HCT116 (cell line): ENCODE results near the gene RTN4RL1. TPM values are rescaled to one million over a fixed set of nuclear protein-coding genes. Genes with fewer than 3 reads are reported as not detected.

ENCODE experiments used
- ATAC-seq: fragments of 200-7000 bp; cut with Tn5 transposase; 2 replicates; pipeline ENCODE4 v1.9.1; 2020; ENCODE audit warnings: mild to moderate bottlenecking, moderate library complexity
- BruUV-seq: library from RNA; stranded (reverse); fragments of 400-500 nt; replicated peaks from 2 replicates; lab custom pipeline; 2021; lab: Mats Ljungman, UMichigan
- CTCF ChIA-PET: fragments of 300-600 bp; sonication (Branson Sonifier 250); formaldehyde crosslinking; loops from one replicate; lab custom pipeline; 2021; ENCODE audit warnings: antibody characterized with exemption; lab: Charles Lee
- POLR2A ChIA-PET: fragments of 300-600, 350-600 bp; sonication (Branson Sonifier 250); formaldehyde crosslinking; loops from one replicate; lab custom pipeline; 2021; ENCODE audit warnings: antibody characterized with exemption; lab: Charles Lee
- RAD21 ChIA-PET, 2 experiments: fragments of 300-600 bp; sonication (Branson Sonifier 250); formaldehyde crosslinking; loops; one replicate each; lab custom pipeline; 2023; ENCODE audit warnings: low total read pairs in 2 of 2; ENCODE audit not compliant: uncharacterized antibody in 2 of 2, unreplicated experiment in 2 of 2, low non-redundant PET in 1 of 2; lab: Charles Lee
- DNase-seq: peaks from one replicate; pipeline ENCODE4 v3.0.0-alpha.2; 2010; ENCODE audit warnings: low read depth, low spot score
- H2AFZ ChIP-seq: fragments of 200-600 bp; shearing (Covaris generic), sonication (generic); 2 replicates; pipeline ENCODE4 v1.6.1; 2017; ENCODE audit warnings: low read depth, mixed run types, mixed read lengths, antibody characterized with exemption, low read length; ENCODE audit not compliant: poor library complexity, severe bottlenecking
- H3K27ac ChIP-seq: 2 replicates; pipeline ENCODE4 v1.5.1; 2012; ENCODE audit warnings: low read depth, low read length
- H3K27me3 ChIP-seq: fragments of 200-600 bp; sonication (generic); 2 replicates; pipeline ENCODE4 v1.6.1; 2016; ENCODE audit warnings: mixed run types, low read length, mixed read lengths; ENCODE audit not compliant: insufficient read depth
- H3K36me3 ChIP-seq, 2 experiments: fragments of 200-500 bp in 1 of 2; fragments of 200-600 bp in 1 of 2; sonication (Bioruptor generic) in 1 of 2; sonication (generic) in 1 of 2; 2 replicates each; pipeline versions ENCODE4 v1.5.1 to v1.6.1; 2014 to 2016; ENCODE audit warnings: low read length in 2 of 2, inconsistent platforms in 1 of 2, mixed read lengths in 1 of 2, mixed run types in 1 of 2; ENCODE audit not compliant: insufficient read depth in 2 of 2, control insufficient read depth in 1 of 2
- H3K4me1 ChIP-seq, 2 experiments: fragments of 200-600 bp in 1 of 2; sonication (generic) in 1 of 2; 2 replicates each; pipeline versions ENCODE4 v1.5.1 to v1.6.1; 2012 to 2017; ENCODE audit warnings: low read length in 2 of 2, inconsistent platforms in 1 of 2, mild to moderate bottlenecking in 1 of 2, mixed read lengths in 1 of 2, mixed run types in 1 of 2, moderate library complexity in 1 of 2; ENCODE audit not compliant: insufficient read depth in 2 of 2, control insufficient read depth in 1 of 2
- H3K4me2 ChIP-seq: fragments of 200-600 bp; sonication (generic); 2 replicates; pipeline ENCODE4 v1.6.1; 2017; ENCODE audit warnings: mixed run types, low read length, mixed read lengths
- H3K4me3 ChIP-seq, 2 experiments: fragments of 200-600 bp in 1 of 2; sonication (generic) in 1 of 2; replicated peaks in 1 of 2; 2 replicates each; pipeline ENCODE4 v1.5.1; 2011 to 2016; ENCODE audit warnings: low read length in 2 of 2, control low read depth in 1 of 2, low read depth in 1 of 2, mild to moderate bottlenecking in 1 of 2, mixed read lengths in 1 of 2, mixed run types in 1 of 2
- H3K79me2 ChIP-seq: fragments of 200-600 bp; sonication (generic); 2 replicates; pipeline ENCODE4 v1.6.1; 2017; ENCODE audit warnings: mild to moderate bottlenecking, mixed run types, low read length, moderate library complexity, mixed read lengths; ENCODE audit not compliant: insufficient read depth
- H3K9ac ChIP-seq: fragments of 200-600 bp; sonication (generic); 2 replicates; pipeline ENCODE4 v1.6.1; 2016; ENCODE audit warnings: low read length, mixed read lengths
- H3K9me2 ChIP-seq: fragments of 200-600 bp; sonication (generic), shearing (Covaris generic); 2 replicates; pipeline ENCODE4 v1.6.1; 2017; ENCODE audit warnings: mixed run types, mild to moderate bottlenecking, moderate library complexity; ENCODE audit not compliant: insufficient read depth
- H3K9me3 ChIP-seq, 2 experiments: fragments of 200-500 bp in 1 of 2; fragments of 200-600 bp in 1 of 2; sonication (Bioruptor generic) in 1 of 2; sonication (generic) in 1 of 2; 2 replicates each; pipeline ENCODE4 v1.6.1; 2014 to 2017; ENCODE audit warnings: low read length in 2 of 2, mixed read lengths in 2 of 2, inconsistent platforms in 1 of 2, low read depth in 1 of 2, mild to moderate bottlenecking in 1 of 2, mixed run types in 1 of 2, moderate library complexity in 1 of 2; ENCODE audit not compliant: control insufficient read depth in 1 of 2, insufficient read depth in 1 of 2
- H4K20me1 ChIP-seq: fragments of 200-600 bp; sonication (generic), shearing (Covaris generic); 2 replicates; pipeline ENCODE4 v1.6.1; 2017; ENCODE audit warnings: mixed run types, mild to moderate bottlenecking, moderate library complexity; ENCODE audit not compliant: insufficient read depth
- CTCF ChIP-seq, 3 experiments: fragments of 200-600 bp in 1 of 3; sonication (generic) in 1 of 3; IDR thresholded peaks in 2 of 3; conservative IDR thresholded peaks in 1 of 3; 2 replicates each; pipeline ENCODE4 v1.5.1; 2012 to 2017; ENCODE audit warnings: low read depth in 2 of 3, low read length in 2 of 3, antibody characterized with exemption in 1 of 3, borderline replicate concordance in 1 of 3, control low read depth in 1 of 3, mild to moderate bottlenecking in 1 of 3, mixed read lengths in 1 of 3, mixed run types in 1 of 3, moderate library complexity in 1 of 3; ENCODE audit not compliant: insufficient read depth in 1 of 3
- RAD21 ChIP-seq: IDR thresholded peaks from 2 replicates; pipeline ENCODE4 v1.6.1; 2012; ENCODE audit warnings: low read depth, mild to moderate bottlenecking
- TCF7L2 ChIP-seq: IDR thresholded peaks from 2 replicates; pipeline ENCODE4 v1.7.0; 2011; ENCODE audit warnings: borderline replicate concordance, inconsistent platforms; ENCODE audit not compliant: insufficient read depth, insufficient read length; ENCODE audit errors: extremely low read depth
- intact Hi-C: fragments of 100-400 bp; cut with micrococcal nuclease; formaldehyde crosslinking; loops from 2 replicates; pipeline ENCODE4 v1.10.0; 2022
- total RNA-seq: library from RNA; stranded (reverse); gene quantifications from one replicate; pipeline ENCODE4 v1.2.1, GENCODE V29; 2021; ENCODE audit not compliant: unreplicated experiment
- TF ChIP-seq, protein P1 (sequence below): IDR thresholded peaks from 2 replicates; pipeline ENCODE4 v1.6.1; 2012

RTN4RL1 gene
- total RNA-seq, 1 experiment from 2014 or later, result 3.7 TPM

DNA sequence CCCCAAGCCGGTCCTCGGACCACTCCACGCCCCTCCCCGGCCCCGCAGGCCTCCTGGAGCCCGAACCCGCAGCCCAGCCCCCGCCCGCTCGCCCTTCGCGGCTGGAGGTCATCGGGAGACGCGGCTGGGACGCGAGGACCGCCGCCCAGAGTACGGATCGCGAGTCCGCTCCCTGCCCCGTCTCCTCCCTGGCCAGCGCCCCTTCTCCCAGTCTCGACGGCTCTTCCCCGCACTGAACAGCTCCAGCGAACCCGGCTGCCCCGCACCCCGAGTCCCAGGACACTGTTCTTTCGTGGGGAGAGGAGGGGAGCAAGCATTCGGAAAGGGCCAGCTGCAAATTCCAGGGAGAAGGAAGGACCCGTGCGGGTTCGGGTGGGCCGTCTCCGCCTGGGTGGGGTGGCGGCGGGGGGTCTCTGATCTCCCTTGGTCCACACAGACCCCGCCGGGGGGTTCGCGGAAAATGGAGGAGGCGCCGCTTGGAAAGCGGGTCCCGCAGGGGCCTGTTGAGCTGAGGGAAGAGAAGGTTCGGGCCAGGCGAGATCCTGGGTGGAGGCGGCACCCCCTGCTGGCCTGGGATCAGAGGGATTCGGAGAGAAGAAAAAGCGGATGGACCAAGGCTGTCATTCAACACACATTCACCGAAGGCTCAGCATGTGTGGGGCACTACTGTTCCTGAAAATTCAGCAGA is 632 bp upstream of the RTN4RL1 start:
- H3K79me2 ChIP-seq, result peaks cover 1% of the 10 kb centered on the region; the same call in 1 of the 2 replicates
- BruUV-seq, result no TSS peak
- ATAC-seq, result peak; percentile 32
- H3K36me3 ChIP-seq, result no peaks in the 10 kb centered on the region
- intact Hi-C loops, result loop anchor here (1.0 kb wide), 1 partner anchor 117 kb away; no protein-coding TSS in a partner anchor
- H3K9ac ChIP-seq, result peak overlapping the region; percentile 63
- H4K20me1 ChIP-seq, result no peaks in the 10 kb centered on the region
- no peaks in the 10 kb centered on the region for H3K9me2 ChIP-seq
- peak overlapping the region; percentile 58 to 63 for H3K4me3 ChIP-seq
- H3K27ac ChIP-seq, result peak overlapping the region; percentile 16; the same call in 1 of the 2 replicates
- no peaks in the 10 kb centered on the region for H3K27me3 ChIP-seq
- ChIA-PET CTCF (interaction anchor here (0.6 to 3.9 kb wide), 13 partner anchors 17 to 452 kb away, joined by 3 to 76 read pairs (median 4); partner anchors contain the start of gene RILP), RAD21 (interaction anchor here (0.6 to 2.7 kb wide), 4 partner anchors 102 to 117 kb away, joined by 3 to 16 read pairs (median 8); no protein-coding TSS in a partner anchor), POLR2A (interaction anchor here (0.7 to 1.5 kb wide), 2 partner anchors 98 to 117 kb away, joined by 5 to 6 read pairs; no protein-coding TSS in a partner anchor)
- TF ChIP-seq, protein P1, sequence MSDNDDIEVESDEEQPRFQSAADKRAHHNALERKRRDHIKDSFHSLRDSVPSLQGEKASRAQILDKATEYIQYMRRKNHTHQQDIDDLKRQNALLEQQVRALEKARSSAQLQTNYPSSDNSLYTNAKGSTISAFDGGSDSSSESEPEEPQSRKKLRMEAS, result no peak
- TF ChIP-seq RAD21, result peak; percentile 83
- peak; percentile 66 to 74 (median 69) for TF ChIP-seq CTCF (IDR thresholded peaks at IDR 0.05 in 2 of 3, conservative IDR thresholded peaks at IDR 0.05 in 1 of 3; ENCODE audit: borderline replicate concordance in 1 of 3, insufficient read depth in 1 of 3, low read depth in 2 of 3, low read length in 2 of 3)
- peak; percentile 77 for TF ChIP-seq TCF7L2
- H3K4me1 ChIP-seq, result peaks cover 11 to 32% of the 10 kb centered on the region in 2 experiments; a peak in 3 of 4 replicates
- H3K9me3 ChIP-seq, result no peaks in the 10 kb centered on the region
- H3K4me2 ChIP-seq, result peak overlapping the region; percentile 92
- no peak for DNase-seq
- peak overlapping the region; percentile 38 for H2AFZ ChIP-seq
